Neural crest cell (in vitro differentiated cells): ENCODE results near the gene ZIK1. TPM values are rescaled to one million over a fixed set of nuclear protein-coding genes. Genes with fewer than 3 reads are reported as not detected.

Source experiments
- DNase-seq: peaks from one replicate; pipeline ENCODE4 v3.0.0; 2021; ENCODE audit warnings: low read depth, mixed read lengths, low spot score
- H3K27ac Mint-ChIP-seq: one replicate; pipeline ENCODE4 v1.8.0; 2021; ENCODE audit warnings: mild to moderate bottlenecking, mixed read lengths; ENCODE audit not compliant: unreplicated experiment
- H3K27me3 Mint-ChIP-seq: 2 replicates; pipeline ENCODE4 v1.8.0; 2021; ENCODE audit warnings: low read depth, mild to moderate bottlenecking, mixed read lengths
- H3K36me3 Mint-ChIP-seq: 2 replicates; pipeline ENCODE4 v1.8.0; 2021; ENCODE audit warnings: low read depth, mild to moderate bottlenecking, mixed read lengths
- H3K4me1 Mint-ChIP-seq: 2 replicates; pipeline ENCODE4 v1.8.0; 2021; ENCODE audit warnings: mixed read lengths
- H3K4me3 Mint-ChIP-seq: one replicate; pipeline ENCODE4 v1.8.0; 2021; ENCODE audit warnings: mild to moderate bottlenecking, mixed read lengths
- H3K9me3 Mint-ChIP-seq: 2 replicates; pipeline ENCODE4 v1.8.0; 2021; ENCODE audit warnings: mixed read lengths
- total RNA-seq: library from RNA; stranded (reverse); gene quantifications from 2 replicates; pipeline ENCODE4 v1.2.1, GENCODE V29; 2021
- TF ChIP-seq, protein P1 (sequence below): fragments of 200-600 bp; sonication (generic); conservative IDR thresholded peaks from 2 replicates; pipeline ENCODE4 v1.5.0; 2021; ENCODE audit warnings: antibody characterized with exemption, mild to moderate bottlenecking

The ZIK1 gene
- total RNA-seq, 1 donor from 2014 or later, result 27.6 TPM

GRCh38 chr19:57583104-57583520 is 833 bp upstream of the ZIK1 start:
- no peak overlapping the region for H3K4me3 Mint-ChIP-seq
- H3K9me3 Mint-ChIP-seq, result peaks cover 38% of the 10 kb centered on the region

DNA sequence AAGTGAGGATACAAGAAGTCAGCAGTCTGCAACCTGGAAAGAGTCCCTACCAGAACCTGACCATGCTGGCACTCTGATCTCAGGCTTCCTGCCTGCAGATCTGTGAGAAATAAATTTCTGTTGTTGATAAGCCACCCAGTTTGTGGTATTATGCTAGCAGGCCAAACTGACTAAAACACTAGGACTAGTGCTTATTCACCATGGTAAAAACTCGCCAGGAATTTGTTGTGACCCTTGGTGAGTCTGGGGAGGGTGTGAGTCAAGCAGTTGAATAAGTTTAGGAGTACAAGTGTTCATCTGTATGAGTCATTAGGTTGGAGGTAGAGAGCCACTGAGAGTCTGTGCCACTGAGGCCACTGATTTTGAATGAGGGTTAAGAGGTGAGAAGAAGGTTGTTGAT is 3.6 kb downstream of the ZIK1 start:
- TF ChIP-seq, protein P1, sequence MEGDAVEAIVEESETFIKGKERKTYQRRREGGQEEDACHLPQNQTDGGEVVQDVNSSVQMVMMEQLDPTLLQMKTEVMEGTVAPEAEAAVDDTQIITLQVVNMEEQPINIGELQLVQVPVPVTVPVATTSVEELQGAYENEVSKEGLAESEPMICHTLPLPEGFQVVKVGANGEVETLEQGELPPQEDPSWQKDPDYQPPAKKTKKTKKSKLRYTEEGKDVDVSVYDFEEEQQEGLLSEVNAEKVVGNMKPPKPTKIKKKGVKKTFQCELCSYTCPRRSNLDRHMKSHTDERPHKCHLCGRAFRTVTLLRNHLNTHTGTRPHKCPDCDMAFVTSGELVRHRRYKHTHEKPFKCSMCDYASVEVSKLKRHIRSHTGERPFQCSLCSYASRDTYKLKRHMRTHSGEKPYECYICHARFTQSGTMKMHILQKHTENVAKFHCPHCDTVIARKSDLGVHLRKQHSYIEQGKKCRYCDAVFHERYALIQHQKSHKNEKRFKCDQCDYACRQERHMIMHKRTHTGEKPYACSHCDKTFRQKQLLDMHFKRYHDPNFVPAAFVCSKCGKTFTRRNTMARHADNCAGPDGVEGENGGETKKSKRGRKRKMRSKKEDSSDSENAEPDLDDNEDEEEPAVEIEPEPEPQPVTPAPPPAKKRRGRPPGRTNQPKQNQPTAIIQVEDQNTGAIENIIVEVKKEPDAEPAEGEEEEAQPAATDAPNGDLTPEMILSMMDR, result no peak
- peak overlapping the region; percentile 17 for H3K4me3 Mint-ChIP-seq
- no peak overlapping the region for H3K27ac Mint-ChIP-seq
- peaks cover 20% of the 10 kb centered on the region for H3K4me1 Mint-ChIP-seq
- H3K36me3 Mint-ChIP-seq, result peaks cover 82% of the 10 kb centered on the region
- H3K27me3 Mint-ChIP-seq, result no peaks in the 10 kb centered on the region
- peaks cover 40% of the 10 kb centered on the region for H3K9me3 Mint-ChIP-seq
- no peak for DNase-seq

More at GRCh38 chr19:57583104-57583520, 833 bp upstream of the ZIK1 start:
- DNase-seq, result no peak
- Mint-ChIP-seq H3K4me1 (peaks cover 27% of the 10 kb centered on the region), H3K27me3 (no peaks in the 10 kb centered on the region), H3K27ac (no peak overlapping the region), H3K36me3 (peaks cover 54% of the 10 kb centered on the region)
- TF ChIP-seq, protein P1, result no peak

GRCh38 chr19:57599377-57599760 is 15.4 kb downstream of the ZIK1 start:
- Mint-ChIP-seq H3K4me3 (peak overlapping the region; percentile 92), H3K27ac (no peak overlapping the region), H3K4me1 (peaks cover 15% of the 10 kb centered on the region), H3K36me3 (peaks cover 44% of the 10 kb centered on the region), H3K9me3 (peaks cover 35% of the 10 kb centered on the region), H3K27me3 (peaks cover 5% of the 10 kb centered on the region)
- TF ChIP-seq, protein P1, result no peak
- no peak for DNase-seq

- TF ChIP-seq, protein P1, result no peak
- H3K36me3 Mint-ChIP-seq, result peaks cover 46% of the 10 kb centered on the region
- DNase-seq, result peak; percentile 77
- peak within 1 kb of the TSS; percentile 92 for H3K4me3 Mint-ChIP-seq
- peaks cover 15% of the 10 kb centered on the region for H3K4me1 Mint-ChIP-seq
- no peak within 1 kb of the TSS for H3K27ac Mint-ChIP-seq
- peaks cover 5% of the 10 kb centered on the region for H3K27me3 Mint-ChIP-seq
- H3K9me3 Mint-ChIP-seq, result peaks cover 35% of the 10 kb centered on the region
These were observed 15.9 kb downstream of the ZIK1 start, which contains the start of gene ZNF530 for GRCh38 chr19:57599761-57600383. TSS of gene ZNF530 (plus strand) at chr19:57599885. CDS start at chr19:57604346, 4,461 bp downstream.

DNA sequence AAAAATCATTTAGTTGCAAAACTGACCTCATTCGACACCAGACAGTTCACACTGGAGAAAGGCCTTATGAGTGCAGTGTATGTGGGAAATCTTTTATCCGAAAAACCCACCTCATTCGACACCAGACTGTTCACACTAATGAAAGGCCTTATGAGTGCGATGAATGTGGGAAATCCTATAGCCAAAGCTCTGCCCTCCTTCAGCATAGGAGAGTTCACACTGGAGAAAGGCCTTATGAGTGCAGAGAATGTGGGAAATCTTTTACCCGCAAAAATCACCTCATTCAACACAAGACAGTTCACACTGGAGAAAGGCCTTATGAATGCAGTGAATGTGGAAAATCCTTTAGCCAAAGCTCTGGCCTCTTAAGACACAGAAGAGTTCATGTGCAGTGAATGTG is 23.0 kb downstream of the ZIK1 start:
- no peak for DNase-seq
- H3K4me1 Mint-ChIP-seq, result no peaks in the 10 kb centered on the region
- no peak overlapping the region for H3K4me3 Mint-ChIP-seq
- no peaks in the 10 kb centered on the region for H3K27me3 Mint-ChIP-seq
- TF ChIP-seq, protein P1, result no peak
- H3K36me3 Mint-ChIP-seq, result peaks cover 66% of the 10 kb centered on the region
- peaks cover 15% of the 10 kb centered on the region for H3K9me3 Mint-ChIP-seq
- no peak overlapping the region for H3K27ac Mint-ChIP-seq
